ENCODE measurements around the gene CAMTA1. TPM values are rescaled to one million over a fixed set of nuclear protein-coding genes. Genes with fewer than 3 reads are reported as not detected.

CAMTA1 gene
- total and polyA plus RNA-seq, 4 donors, result 18.0 to 93.5 (median 35.8) TPM

GRCh38 chr1:7108251-7108650, 323.0 kb downstream of the CAMTA1 start:
- Histone ChIP-seq H3K27me3 (ENCODE audit: control insufficient read depth in 4 of 4, insufficient read depth in 4 of 4, low read length in 3 of 4) (no peaks in the 10 kb centered on the region), H3K36me3 (ENCODE audit: control insufficient read depth in 4 of 4, insufficient read depth in 3 of 4, low read depth in 1 of 4, low read length in 3 of 4) (peaks cover 0 to 1% (median 0%) of the 10 kb centered on the region in 4 donors), H3K27ac (ENCODE audit: low read depth in 1 of 2, low read length in 2 of 2) (no peak overlapping the region), H3K4me1 (ENCODE audit: control insufficient read depth in 4 of 4, insufficient read depth in 4 of 4, low read length in 3 of 4) (peaks cover 9 to 15% (median 13%) of the 10 kb centered on the region in 4 donors), H3K9ac (ENCODE audit: low read depth in 1 of 2, low read length in 2 of 2) (no peak overlapping the region), H3K4me3 (ENCODE audit: low read depth in 1 of 3, low read length in 3 of 3) (no peak overlapping the region), H3K9me3 (ENCODE audit: control insufficient read depth in 4 of 4, low read length in 3 of 4) (peaks cover 0 to 3% (median 0%) of the 10 kb centered on the region in 4 donors)
- WGBS, result 87% methylated on average over 8 of the region's 8 CpGs
- TF ChIP-seq YY1 (IDR thresholded peaks at IDR 0.05) (no peak), CTCF (IDR thresholded peaks at IDR 0.05; ENCODE audit: low read depth, low read length, missing input control) (no peak), SP1 (IDR thresholded peaks at IDR 0.05) (no peak), RXRA (IDR thresholded peaks at IDR 0.05) (no peak), GABPA (IDR thresholded peaks at IDR 0.05 in 1 of 2, conservative IDR thresholded peaks at IDR 0.05 in 1 of 2) (no peak), ZBTB33 (IDR thresholded peaks at IDR 0.05) (no peak), HNF4G (IDR thresholded peaks at IDR 0.05) (no peak), FOXA1 (IDR thresholded peaks at IDR 0.05) (no peak), JUND (IDR thresholded peaks at IDR 0.05) (no peak), ATF3 (IDR thresholded peaks at IDR 0.05) (no peak), NR2F2 (IDR thresholded peaks at IDR 0.05) (no peak), EGR1 (IDR thresholded peaks at IDR 0.05; ENCODE audit: low read depth in 2 of 2) (no peak), MAX (IDR thresholded peaks at IDR 0.05) (no peak), RAD21 (IDR thresholded peaks at IDR 0.05) (no peak), FOXA2 (IDR thresholded peaks at IDR 0.05) (no peak), REST (IDR thresholded peaks at IDR 0.05) (no peak)
- DNase-seq (ENCODE audit: low spot score), result no peak

- 79% methylated on average over 3 of the region's 3 CpGs for WGBS
- H3K36me3 ChIP-seq (ENCODE audit: control insufficient read depth in 4 of 4, insufficient read depth in 3 of 4, low read depth in 1 of 4, low read length in 3 of 4), result peaks cover 0 to 1% (median 0%) of the 10 kb centered on the region in 4 donors
- H3K4me3 ChIP-seq (ENCODE audit: low read depth in 1 of 3, low read length in 3 of 3), result no peak overlapping the region
- peaks cover 9 to 18% (median 14%) of the 10 kb centered on the region in 4 donors for H3K4me1 ChIP-seq (ENCODE audit: control insufficient read depth in 4 of 4, insufficient read depth in 4 of 4, low read length in 3 of 4)
- peaks cover 0 to 3% (median 0%) of the 10 kb centered on the region in 4 donors for H3K9me3 ChIP-seq (ENCODE audit: control insufficient read depth in 4 of 4, low read length in 3 of 4)
- no peak for DNase-seq (ENCODE audit: low spot score)
- H3K27ac ChIP-seq (ENCODE audit: low read depth in 1 of 2, low read length in 2 of 2), result no peak overlapping the region
- no peaks in the 10 kb centered on the region for H3K27me3 ChIP-seq (ENCODE audit: control insufficient read depth in 4 of 4, insufficient read depth in 4 of 4, low read length in 3 of 4)
- no peak overlapping the region for H3K9ac ChIP-seq (ENCODE audit: low read depth in 1 of 2, low read length in 2 of 2)
- no peak for TF ChIP-seq RAD21 (IDR thresholded peaks at IDR 0.05)
- no peak for TF ChIP-seq HNF4G (IDR thresholded peaks at IDR 0.05)
- TF ChIP-seq CTCF (IDR thresholded peaks at IDR 0.05; ENCODE audit: low read depth, low read length, missing input control), result no peak
- TF ChIP-seq FOXA2 (IDR thresholded peaks at IDR 0.05), result no peak
- TF ChIP-seq FOXA1 (IDR thresholded peaks at IDR 0.05), result no peak
- TF ChIP-seq TAF1 (conservative IDR thresholded peaks at IDR 0.05), result no peak
- no peak for TF ChIP-seq GABPA (IDR thresholded peaks at IDR 0.05 in 1 of 2, conservative IDR thresholded peaks at IDR 0.05 in 1 of 2)
- TF ChIP-seq ATF3 (IDR thresholded peaks at IDR 0.05), result no peak
- TF ChIP-seq YY1 (IDR thresholded peaks at IDR 0.05), result no peak
- TF ChIP-seq HNF4A (conservative IDR thresholded peaks at IDR 0.05), result no peak
- TF ChIP-seq RXRA (IDR thresholded peaks at IDR 0.05), result no peak
- no peak for TF ChIP-seq EGR1 (IDR thresholded peaks at IDR 0.05; ENCODE audit: low read depth in 2 of 2)
- TF ChIP-seq NR2F2 (IDR thresholded peaks at IDR 0.05), result no peak
- TF ChIP-seq SP1 (IDR thresholded peaks at IDR 0.05), result no peak
- no peak for TF ChIP-seq MAX (IDR thresholded peaks at IDR 0.05)
- no peak for TF ChIP-seq JUND (IDR thresholded peaks at IDR 0.05)
These were observed 324.6 kb downstream of the CAMTA1 start for GRCh38 chr1:7109901-7110300.

Data from liver (tissue), 9 donors.